GM21786 (cell line): ENCODE data around the gene CEACAM3.

Source experiments
- ATAC-seq: cut with Tn5 transposase; IDR thresholded peaks from one replicate; pipeline ENCODE4 v1.9.1; 2021; ENCODE audit not compliant: unreplicated experiment

The CEACAM3 gene

GRCh38 chr19:41792513-41793413, 3.6 kb upstream of the CEACAM3 start:
- no peak for ATAC-seq

- ATAC-seq, result no peak
Observed at GRCh38 chr19:41793414-41793727, 3.0 kb upstream of the CEACAM3 start.

DNA sequence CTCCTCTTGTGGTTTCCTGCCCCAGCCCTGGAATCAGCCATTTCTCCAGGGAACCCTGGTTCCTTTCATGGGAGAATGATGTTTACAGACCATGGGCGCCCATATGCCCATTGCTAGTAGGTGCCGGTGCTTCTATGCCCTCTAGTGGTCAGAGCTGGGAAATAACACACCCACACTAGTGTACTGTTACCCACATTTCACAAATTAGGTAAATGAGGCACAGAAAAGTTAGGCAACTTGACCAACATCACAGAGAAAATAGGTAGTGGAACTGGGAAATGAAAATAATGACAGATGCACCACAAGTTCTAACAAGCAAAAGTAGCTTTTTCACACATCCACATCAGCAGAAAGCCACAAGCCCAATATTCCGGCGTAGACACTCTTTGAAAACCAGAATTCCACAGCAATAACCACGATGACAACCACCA, 1.3 kb upstream of the CEACAM3 start:
- ATAC-seq, result no peak

DNA sequence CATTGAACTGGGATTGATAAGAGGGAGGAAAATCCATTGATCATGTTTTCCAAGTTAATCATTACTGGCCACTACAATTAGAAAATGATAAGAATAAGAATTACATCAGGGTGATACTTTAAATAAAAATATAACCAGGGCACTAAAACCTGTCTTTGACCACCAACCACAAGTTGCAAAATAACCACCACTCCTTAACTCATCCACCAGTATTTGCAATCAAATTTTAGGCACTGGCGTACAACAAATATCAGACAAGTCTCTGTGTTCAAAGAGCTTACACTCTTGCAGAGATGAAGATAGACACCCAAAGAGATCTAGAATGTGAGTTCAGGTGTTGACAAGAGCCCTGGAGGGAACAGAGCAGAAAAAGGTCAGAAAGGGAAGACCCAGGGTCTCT, 514 bp downstream of the CEACAM3 start:
- no peak for ATAC-seq

DNA sequence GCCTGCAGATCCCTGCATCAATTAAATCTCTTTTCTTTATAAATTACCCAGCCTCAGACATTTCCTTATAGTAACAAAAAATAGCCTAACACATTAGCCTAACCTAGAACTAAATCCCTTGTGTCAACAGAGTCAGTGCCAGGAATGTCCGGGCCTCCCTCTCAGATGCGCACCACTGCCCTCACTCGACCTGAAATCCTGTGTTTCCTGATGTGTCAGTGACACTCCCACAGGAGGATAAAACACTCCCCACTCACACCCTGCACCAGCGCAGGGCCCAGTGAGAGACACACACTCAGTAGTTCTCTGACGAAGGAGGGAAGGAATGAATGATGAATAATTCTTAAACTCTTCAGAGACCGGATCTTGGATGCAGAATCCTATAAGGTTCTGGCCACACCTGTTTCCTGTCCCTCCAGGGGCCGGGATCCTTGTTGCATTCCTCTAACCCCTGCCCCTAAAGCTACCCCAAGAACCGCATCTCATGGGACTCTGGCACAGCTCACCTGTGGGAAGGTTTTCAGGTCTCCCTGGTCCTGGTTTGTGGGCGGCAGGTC, 3.1 kb downstream of the CEACAM3 start:
- ATAC-seq, result no peak

DNA sequence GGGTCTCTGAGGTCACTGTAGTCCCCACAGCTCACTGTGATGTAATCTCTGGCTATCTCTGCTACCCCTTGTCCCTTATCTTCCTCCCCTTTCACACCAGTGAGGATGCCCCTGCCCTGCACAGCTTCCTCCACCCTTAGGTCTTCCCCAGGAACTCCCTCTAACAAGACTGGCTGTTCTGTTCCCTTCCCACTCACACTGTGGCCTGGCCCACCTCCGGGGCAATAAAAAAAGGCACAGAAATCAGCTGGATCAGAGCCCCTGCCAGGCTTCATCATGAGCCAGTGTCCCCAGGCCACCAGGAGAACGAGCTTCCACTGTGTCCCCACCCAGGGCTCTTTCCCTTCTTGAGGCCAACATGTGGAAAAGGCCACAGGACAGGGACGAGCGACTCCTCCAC, 4.6 kb downstream of the CEACAM3 start:
- no peak for ATAC-seq

DNA sequence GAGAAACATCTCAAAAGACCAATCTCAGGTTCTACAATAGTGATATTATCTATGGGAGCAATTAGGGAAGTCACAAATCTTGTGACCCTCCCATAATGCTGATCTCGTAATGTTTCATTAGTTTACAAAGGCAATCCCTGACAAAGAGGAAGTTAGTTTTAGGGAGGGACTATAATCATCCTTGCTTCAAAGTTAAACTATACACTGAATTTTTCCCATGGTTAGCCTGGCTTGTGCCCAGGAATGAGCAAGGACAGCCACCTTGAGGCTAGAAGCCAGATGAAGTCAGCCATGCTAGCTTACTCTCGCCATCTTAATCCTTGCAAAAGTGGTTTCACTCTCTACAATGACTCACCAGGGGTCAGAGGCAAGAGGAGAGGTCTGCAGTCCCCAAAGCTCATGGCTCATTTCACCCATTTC, 5.4 kb downstream of the CEACAM3 start:
- no peak for ATAC-seq

- ATAC-seq, result no peak
Observed at GRCh38 chr19:41802770-41803169, 6.4 kb downstream of the CEACAM3 start.

- ATAC-seq, result no peak
Observed at GRCh38 chr19:41804336-41804735, 7.9 kb downstream of the CEACAM3 start.

GRCh38 chr19:41807176-41807575, 10.8 kb downstream of the CEACAM3 start:
- ATAC-seq, result no peak

- no peak for ATAC-seq
Observed at GRCh38 chr19:41808663-41809566, 12.5 kb downstream of the CEACAM3 start.

GRCh38 chr19:41810301-41810700, 13.9 kb downstream of the CEACAM3 start:
- ATAC-seq, result no peak

DNA sequence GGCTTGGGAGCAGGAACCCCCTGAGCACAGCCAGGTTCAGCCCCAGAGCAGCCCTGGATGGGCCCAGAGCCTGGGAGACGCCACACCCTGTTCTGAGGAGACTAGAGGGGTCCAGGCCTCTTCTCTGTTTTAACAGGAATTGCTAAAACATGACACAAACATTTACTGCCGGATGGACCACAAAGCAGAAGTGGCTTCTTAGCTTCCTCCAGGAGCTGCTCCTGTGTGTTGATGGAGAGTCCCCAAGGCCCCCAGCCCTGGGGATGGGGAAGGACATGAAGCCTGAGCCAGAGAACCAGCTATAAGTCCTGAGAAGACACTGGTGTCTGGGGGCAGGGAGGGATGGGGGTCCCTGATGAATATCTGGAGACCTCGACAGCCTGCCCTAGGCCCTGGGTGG, 14.6 kb downstream of the CEACAM3 start:
- ATAC-seq, result no peak

GRCh38 chr19:41811981-41812380, 15.6 kb downstream of the CEACAM3 start:
- no peak for ATAC-seq

GRCh38 chr19:41813911-41814310, 17.5 kb downstream of the CEACAM3 start:
- ATAC-seq, result no peak

DNA sequence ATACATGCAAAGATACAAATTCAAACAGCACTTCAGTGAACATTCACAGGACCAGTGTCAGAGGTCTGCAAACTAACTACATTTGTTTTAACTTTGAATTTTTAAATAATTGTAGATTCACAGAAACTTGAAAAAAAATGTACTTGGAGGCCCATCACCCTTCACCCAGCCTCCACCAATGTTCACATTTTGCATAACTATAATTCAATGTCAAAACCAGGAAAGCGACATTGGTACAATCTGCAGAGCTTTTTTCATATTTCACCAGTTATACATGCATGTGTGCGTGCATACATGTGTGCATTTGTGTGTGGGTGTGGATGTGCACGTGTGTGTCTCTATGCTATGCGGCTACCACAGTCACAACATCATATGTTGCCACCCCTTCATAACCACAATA, 18.9 kb downstream of the CEACAM3 start:
- ATAC-seq, result no peak

GRCh38 chr19:41816761-41817160, 20.4 kb downstream of the CEACAM3 start:
- ATAC-seq, result no peak

DNA sequence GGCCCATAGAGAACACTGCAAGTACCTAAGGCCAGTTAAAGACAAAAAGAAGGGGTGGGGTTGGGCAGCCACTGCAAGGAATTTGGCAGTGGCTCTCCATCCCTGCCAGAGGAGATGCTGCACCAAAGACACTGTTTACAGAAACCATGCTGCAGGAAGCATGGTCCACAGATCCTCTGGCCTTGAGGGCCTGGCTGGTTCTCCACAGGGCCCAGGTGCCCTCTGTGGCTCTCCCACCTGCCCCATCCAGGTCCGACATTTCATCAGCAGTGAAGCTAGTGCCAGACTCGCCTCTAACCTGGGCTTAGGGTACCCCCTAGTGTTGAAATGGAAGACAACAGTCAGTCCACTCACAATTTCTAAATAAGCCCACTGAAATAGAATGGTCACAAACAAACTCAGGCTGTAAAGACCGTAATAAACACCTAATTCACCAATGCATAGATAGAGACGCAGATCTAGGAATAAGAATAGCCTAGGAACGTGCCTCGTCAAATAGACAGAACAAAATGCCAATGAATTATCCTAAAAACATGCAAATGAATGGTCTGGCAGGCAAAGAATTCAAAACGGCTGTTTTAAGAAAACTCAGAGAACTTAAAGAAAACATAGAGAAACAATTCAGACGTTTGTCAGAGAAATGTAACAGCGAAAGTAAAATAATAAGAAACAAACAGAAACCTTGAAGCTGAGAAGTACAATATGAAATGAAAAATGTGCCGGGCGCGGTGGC, 24.8 kb downstream of the CEACAM3 start:
- no peak for ATAC-seq

DNA sequence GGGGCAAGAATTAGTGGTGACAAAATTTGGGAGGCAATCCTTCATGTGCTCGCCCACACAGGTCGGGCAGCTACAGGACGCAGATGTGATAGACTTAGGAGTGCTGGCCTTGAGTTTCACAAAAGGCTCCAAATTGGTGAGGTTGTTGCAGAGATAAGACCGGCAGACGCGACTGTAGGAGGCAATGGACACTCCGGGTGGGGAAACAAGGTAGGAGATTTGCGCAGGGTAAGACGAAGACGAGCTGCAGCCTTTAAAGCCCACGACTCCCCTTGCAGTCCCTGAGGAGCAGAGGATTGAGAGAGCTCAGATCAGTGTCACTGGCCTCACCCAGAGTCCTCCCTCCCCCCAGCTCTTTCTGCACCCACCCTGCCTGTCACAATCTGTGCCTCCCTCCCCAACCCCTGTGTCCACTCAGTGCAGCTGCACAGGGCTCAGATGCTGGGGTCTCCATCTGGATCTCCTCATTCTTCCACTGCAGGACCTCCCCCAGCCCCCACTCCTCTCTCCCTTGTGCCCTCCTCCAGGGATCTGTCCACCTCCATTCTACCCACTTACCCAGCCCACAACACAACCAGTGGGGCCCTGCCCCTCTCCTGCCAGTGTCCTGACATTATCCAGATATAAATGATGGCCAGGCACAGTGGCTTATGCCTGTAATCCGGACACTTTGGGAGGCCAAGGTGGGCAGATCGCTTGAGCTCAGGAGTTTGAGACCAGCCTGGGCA, 41.8 kb downstream of the CEACAM3 start:
- ATAC-seq, result no peak

DNA sequence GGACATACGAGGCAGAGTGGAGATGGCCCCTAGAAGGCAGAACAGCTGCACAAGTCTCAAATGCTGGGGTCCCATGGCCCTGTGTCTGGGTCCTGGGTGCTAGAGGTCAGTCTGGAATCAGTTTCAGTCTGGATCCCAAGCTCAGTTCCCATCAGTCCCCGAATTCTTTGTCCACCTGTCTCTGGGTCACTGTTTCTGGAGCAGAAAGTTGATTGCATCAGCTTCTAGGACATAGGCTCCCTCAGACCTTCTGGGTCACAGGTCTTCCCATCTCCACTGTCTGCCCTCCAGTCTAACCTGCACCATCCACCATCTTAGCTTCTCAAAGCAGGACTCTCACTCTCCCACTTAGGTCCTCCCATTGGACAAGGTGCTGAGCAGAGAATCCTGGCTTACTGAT, 42.8 kb downstream of the CEACAM3 start:
- ATAC-seq, result no peak
